Activated CD4-positive, alpha-beta T cell treated with anti-CD3 and anti-CD28 coated beads, Interleukin-2, amount 10 ng/mL, durations not matched to agents 24 days and 14 days (primary cell): Measurements from ENCODE around the gene CCT8L2. TPM values are rescaled to one million over a fixed set of nuclear protein-coding genes. Genes with fewer than 3 reads are reported as not detected.
"Not testable (repeated sequence)": the region's sequence is repeated elsewhere in the genome, so short reads cannot be mapped to it uniquely, and the experiment has no call there.

Experiments
- DNase-seq: peaks from one replicate; pipeline ENCODE4 v3.0.0; 2022
- H3K27ac Mint-ChIP-seq: one replicate; pipeline ENCODE4 v1.8.0; 2022; ENCODE audit warnings: mild to moderate bottlenecking, mixed read lengths
- H3K27me3 Mint-ChIP-seq: one replicate; pipeline ENCODE4 v1.8.0; 2022; ENCODE audit warnings: mixed read lengths
- H3K36me3 Mint-ChIP-seq: one replicate; pipeline ENCODE4 v1.8.0; 2022; ENCODE audit warnings: low read depth, mild to moderate bottlenecking, mixed read lengths
- H3K4me1 Mint-ChIP-seq: one replicate; pipeline ENCODE4 v1.8.0; 2021; ENCODE audit warnings: mixed read lengths
- H3K4me3 Mint-ChIP-seq: one replicate; pipeline ENCODE4 v1.8.0; 2022; ENCODE audit warnings: mild to moderate bottlenecking, moderate library complexity, mixed read lengths
- H3K9me3 Mint-ChIP-seq: one replicate; pipeline ENCODE4 v1.8.0; 2021; ENCODE audit warnings: mixed read lengths
- intact Hi-C: fragments of 100-400 bp; cut with micrococcal nuclease; formaldehyde crosslinking; loops from one replicate; pipeline ENCODE4 v1.15.1; 2023
- total RNA-seq: library from RNA; stranded (reverse); gene quantifications from 2 replicates; pipeline ENCODE4 v1.2.3, GENCODE V29; 2022

Gene CCT8L2
- total RNA-seq, 1 donor from 2014 or later, result not detected

DNA sequence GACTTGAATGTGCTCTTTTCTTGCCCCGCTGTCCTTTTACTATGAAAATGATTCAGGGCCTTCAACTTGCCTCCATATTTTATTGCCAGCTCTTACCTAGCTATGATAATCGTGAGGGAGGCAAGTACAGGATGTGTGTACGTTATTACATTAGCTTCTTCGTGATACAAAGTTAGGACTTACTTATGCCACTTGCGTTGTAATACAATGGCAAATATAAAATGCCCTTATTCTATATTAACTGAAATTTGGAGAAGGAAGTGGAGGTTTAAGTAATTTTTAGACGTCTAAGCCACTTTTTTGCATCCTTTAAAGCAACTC lies 10.8 kb upstream of the CCT8L2 start:
- H3K27me3 Mint-ChIP-seq, result peaks cover 37% of the 10 kb centered on the region

DNA sequence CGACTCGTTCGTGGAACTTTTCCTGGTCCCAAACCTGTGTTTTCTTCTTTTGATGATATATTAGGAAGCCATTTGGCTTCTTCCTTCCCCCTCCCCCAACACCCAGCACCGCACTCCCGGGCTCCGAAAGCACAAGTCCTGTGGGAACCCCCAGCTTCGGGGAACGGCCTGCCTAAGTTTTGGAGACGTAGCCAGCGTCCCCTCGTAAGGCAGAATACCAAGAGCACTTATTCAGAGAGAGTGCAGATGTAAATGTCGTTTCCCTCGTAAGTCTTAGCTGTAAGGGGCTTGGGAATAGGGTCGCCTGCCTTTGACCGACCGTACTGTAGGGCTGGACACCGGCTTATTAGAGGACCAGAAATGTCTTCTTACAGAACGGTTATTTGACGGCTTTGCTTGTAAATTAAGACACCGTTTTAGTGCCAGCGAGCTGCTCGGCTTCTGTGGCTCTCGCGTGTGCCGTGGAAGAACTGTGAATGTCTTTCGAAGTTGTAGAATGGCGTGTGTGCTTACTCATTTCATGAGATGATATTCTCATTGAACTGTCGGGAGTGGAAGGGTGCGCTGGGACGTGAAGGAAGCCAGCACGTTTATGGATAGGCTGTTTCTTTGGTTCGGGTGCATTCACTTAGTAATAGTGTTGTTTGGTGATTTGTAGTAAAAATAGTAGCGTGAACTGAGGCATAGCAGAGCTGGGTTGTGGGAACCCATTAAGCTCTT lies 10.3 kb upstream of the CCT8L2 start:
- H3K36me3 Mint-ChIP-seq, intact Hi-C loops, DNase-seq, H3K9me3 Mint-ChIP-seq, H3K4me1 Mint-ChIP-seq: not testable (repeated sequence)
- Mint-ChIP-seq H3K27me3 (peaks cover 34% of the 10 kb centered on the region), H3K4me3 (peak overlapping the region; percentile 67), H3K27ac (peak overlapping the region; percentile 23)

More for the DNA sequence above, 10.8 kb upstream of the CCT8L2 start:
- DNase-seq, result no peak
- peak overlapping the region; percentile 67 for H3K4me3 Mint-ChIP-seq
- no peaks in the 10 kb centered on the region for H3K36me3 Mint-ChIP-seq
- peaks cover 7% of the 10 kb centered on the region for H3K9me3 Mint-ChIP-seq
- H3K4me1 Mint-ChIP-seq, result peaks cover 2% of the 10 kb centered on the region
- no peak overlapping the region for H3K27ac Mint-ChIP-seq
- intact Hi-C loops, result no loop called here

DNA sequence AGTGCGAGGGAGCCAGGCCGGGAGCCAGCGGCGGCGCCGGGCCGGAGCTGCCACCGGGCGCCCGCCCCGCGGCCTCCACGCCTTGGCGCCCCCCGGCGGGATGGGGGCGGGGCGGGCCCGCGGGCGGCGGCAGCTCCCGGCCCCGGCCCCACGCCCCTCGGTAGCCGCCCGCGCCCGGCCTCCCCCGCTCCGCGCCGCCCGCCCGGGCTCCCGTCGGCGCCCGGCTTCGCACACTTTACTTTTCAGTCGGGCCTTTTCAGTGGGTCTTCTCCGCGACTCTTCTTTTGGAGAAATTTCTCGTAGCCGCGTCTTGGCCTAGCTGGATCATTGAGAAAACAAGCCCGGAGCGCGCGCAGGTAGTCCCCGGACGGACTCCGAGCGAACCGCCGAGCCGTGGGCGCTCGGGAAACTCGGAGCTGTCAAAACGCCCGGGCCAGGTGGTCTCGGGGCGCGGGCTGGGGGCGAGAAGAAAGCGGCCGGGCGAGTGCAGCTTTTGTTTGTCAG lies 9.7 kb upstream of the CCT8L2 start:
- DNase-seq, result peak; percentile 56
- intact Hi-C loops, H3K4me1 Mint-ChIP-seq, H3K36me3 Mint-ChIP-seq, H3K27ac Mint-ChIP-seq, H3K9me3 Mint-ChIP-seq: not testable (repeated sequence)
- H3K4me3 Mint-ChIP-seq, result peak overlapping the region; percentile 67
- H3K27me3 Mint-ChIP-seq, result peaks cover 34% of the 10 kb centered on the region

DNA sequence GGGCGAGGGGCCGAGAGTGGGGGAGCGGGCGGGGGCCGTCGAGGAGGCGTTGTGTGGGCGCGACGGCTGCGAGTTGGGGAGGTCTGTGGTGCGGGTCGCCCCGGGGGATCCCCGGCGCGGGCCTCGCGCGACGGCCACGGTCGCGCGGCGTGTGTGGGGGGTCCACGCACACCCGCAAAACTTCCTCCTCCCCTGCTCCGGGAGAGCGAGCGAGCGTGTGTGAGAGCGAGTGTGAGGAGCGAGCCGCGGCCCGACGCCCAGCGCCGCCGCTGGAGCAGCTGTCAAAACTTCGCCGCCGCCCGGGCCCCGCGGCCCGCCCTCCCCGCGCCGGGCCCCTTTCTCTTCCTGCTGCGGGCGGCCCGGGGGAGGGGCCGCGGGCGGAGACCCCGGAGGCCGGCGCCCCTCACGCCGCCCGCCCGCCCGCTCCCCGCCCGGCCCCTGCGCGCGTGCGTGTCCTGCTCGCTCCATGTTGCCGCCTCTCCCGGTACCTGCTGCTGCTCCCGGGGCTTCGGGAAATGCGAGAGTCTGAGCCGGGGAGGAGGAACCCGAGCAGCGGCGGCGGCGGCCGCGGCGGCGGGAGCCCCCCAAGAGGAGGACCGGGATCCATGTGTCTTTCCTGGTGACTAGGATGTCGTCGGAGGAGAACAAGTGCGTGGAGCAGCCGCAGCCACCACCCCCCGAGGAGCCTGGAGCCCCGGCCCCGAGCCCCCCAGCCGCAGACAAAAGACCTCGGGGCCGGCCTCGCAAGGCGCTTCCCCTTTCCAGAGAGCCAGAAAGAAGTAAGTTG lies 9.0 kb upstream of the CCT8L2 start:
- H3K36me3 Mint-ChIP-seq, result no peaks in the 10 kb centered on the region
- peaks cover 34% of the 10 kb centered on the region for H3K27me3 Mint-ChIP-seq
- peak; percentile 57 for DNase-seq
- H3K9me3 Mint-ChIP-seq, result peaks cover 7% of the 10 kb centered on the region
- peak overlapping the region; percentile 32 for H3K4me3 Mint-ChIP-seq
- intact Hi-C loops, result no loop called here
- H3K4me1 Mint-ChIP-seq, result peaks cover 2% of the 10 kb centered on the region
- no peak overlapping the region for H3K27ac Mint-ChIP-seq

GRCh38 chr22:16600644-16601436 lies 8.2 kb upstream of the CCT8L2 start:
- Mint-ChIP-seq H3K4me3 (peak overlapping the region; percentile 31), H3K27me3 (peaks cover 34% of the 10 kb centered on the region)
- H3K9me3 Mint-ChIP-seq, intact Hi-C loops, H3K36me3 Mint-ChIP-seq, H3K27ac Mint-ChIP-seq, H3K4me1 Mint-ChIP-seq: not testable (repeated sequence)
- DNase-seq, result peak; percentile 76

DNA sequence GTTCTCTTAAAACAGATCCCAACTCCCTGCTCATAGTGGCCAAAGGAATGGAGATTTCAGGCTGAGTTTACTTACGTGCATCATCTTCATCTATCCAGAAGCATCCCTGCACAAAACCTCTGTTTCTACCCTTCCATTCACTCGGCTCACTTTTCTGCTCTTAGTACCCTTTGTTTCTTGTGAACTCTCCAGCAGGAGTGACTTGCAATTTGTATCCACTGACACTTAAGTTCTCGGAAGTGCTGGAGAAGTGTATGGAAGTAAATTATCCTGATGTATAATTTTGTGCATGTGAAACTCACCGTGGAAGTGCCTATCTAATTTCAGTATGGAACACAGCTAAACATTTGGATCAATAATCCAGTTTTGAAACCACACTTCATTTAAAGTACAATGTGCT lies 7.0 kb upstream of the CCT8L2 start:
- H3K36me3 Mint-ChIP-seq, DNase-seq, H3K27ac Mint-ChIP-seq, H3K9me3 Mint-ChIP-seq, intact Hi-C loops, H3K4me3 Mint-ChIP-seq, H3K4me1 Mint-ChIP-seq: not testable (repeated sequence)
- peaks cover 32% of the 10 kb centered on the region for H3K27me3 Mint-ChIP-seq

DNA sequence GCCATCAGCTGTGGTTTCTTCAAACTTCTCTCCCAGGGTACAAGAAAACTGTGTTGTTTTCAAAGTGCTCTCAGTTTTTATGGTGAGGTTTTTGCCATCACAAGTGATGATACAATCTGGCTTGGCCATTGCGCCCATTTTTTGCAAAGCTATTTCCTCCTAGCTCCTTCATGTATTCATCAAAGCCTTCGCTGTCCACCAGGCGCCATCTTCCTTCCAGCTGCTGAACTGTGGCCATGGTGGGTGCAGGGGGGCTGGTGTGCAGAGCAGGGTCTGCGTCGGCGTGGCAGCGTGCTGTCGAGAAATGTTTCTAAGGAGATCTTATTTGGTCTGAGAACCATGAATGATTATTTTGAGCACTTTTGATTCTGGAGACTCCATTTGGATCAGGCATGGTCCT lies 2.6 kb upstream of the CCT8L2 start:
- H3K4me3 Mint-ChIP-seq, H3K36me3 Mint-ChIP-seq, H3K27ac Mint-ChIP-seq, H3K4me1 Mint-ChIP-seq, intact Hi-C loops, H3K9me3 Mint-ChIP-seq, DNase-seq: not testable (repeated sequence)
- peaks cover 10% of the 10 kb centered on the region for H3K27me3 Mint-ChIP-seq

- H3K4me3 Mint-ChIP-seq, result no peak overlapping the region
- intact Hi-C loops, result no loop called here
- H3K27ac Mint-ChIP-seq, result no peak overlapping the region
- no peaks in the 10 kb centered on the region for H3K27me3 Mint-ChIP-seq
- H3K9me3 Mint-ChIP-seq, result no peaks in the 10 kb centered on the region
- DNase-seq, result no peak
- no peaks in the 10 kb centered on the region for H3K4me1 Mint-ChIP-seq
- H3K36me3 Mint-ChIP-seq, result no peaks in the 10 kb centered on the region
Observed at GRCh38 chr22:16594026-16594425, 1.4 kb upstream of the CCT8L2 start.

DNA sequence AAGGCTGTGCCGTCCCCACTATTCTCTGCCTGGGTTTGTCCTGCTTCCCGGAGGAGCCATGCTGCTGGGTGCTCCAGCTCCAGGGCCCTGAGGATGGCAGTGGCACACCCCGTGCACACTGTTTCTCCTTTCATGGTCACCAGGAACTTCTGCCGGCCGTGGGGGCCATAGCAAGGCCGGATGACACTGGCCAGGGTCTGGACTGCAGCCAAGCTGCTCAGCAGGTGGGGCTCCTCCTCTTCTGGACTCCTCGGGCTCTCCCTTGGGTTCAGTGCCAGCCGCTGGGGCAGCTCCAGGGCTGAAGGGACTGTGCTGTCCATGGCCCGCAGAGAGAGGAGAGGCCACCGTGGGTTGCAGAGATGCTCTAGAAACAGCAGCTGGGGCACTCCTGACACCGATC lies 379 bp downstream of the CCT8L2 start:
- H3K27me3 Mint-ChIP-seq, H3K36me3 Mint-ChIP-seq, H3K27ac Mint-ChIP-seq, H3K4me1 Mint-ChIP-seq, H3K4me3 Mint-ChIP-seq, intact Hi-C loops, H3K9me3 Mint-ChIP-seq, DNase-seq: not testable (repeated sequence)

DNA sequence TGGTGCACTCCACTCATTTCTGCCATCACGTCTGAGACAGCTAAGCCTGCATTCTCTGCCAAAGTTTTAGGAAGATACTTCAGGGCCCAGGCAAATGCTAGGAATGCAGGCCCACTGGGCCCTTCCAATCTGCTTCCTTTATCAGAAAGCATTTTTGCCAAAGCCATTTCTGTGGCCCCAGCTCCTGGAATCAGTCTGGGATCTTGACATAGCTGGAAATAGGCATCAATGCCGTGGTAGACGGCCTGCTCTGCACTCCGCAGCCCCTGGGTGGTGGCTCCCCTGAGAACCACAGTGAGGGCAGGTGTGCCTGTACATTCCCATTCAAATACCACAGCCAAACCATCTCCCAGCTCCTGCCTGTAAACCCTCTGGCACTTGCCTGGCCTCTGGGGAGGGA lies 1.5 kb downstream of the CCT8L2 start:
- intact Hi-C loops, H3K9me3 Mint-ChIP-seq, H3K4me1 Mint-ChIP-seq, H3K4me3 Mint-ChIP-seq, H3K36me3 Mint-ChIP-seq, H3K27ac Mint-ChIP-seq, H3K27me3 Mint-ChIP-seq, DNase-seq: not testable (repeated sequence)

GRCh38 chr22:16586991-16587390 lies 5.6 kb downstream of the CCT8L2 start:
- H3K27ac Mint-ChIP-seq, result no peak overlapping the region
- no peaks in the 10 kb centered on the region for H3K36me3 Mint-ChIP-seq
- no peaks in the 10 kb centered on the region for H3K4me1 Mint-ChIP-seq
- H3K9me3 Mint-ChIP-seq, result no peaks in the 10 kb centered on the region
- intact Hi-C loops, result no loop called here
- H3K27me3 Mint-ChIP-seq, result no peaks in the 10 kb centered on the region
- no peak for DNase-seq
- no peak overlapping the region for H3K4me3 Mint-ChIP-seq

- intact Hi-C loops, result no loop called here
- Mint-ChIP-seq H3K36me3 (no peaks in the 10 kb centered on the region), H3K9me3 (no peaks in the 10 kb centered on the region), H3K4me3 (no peak overlapping the region), H3K4me1 (no peaks in the 10 kb centered on the region), H3K27me3 (no peaks in the 10 kb centered on the region), H3K27ac (no peak overlapping the region)
- DNase-seq, result no peak
Observed at GRCh38 chr22:16586170-16586569, 6.4 kb downstream of the CCT8L2 start.

GRCh38 chr22:16580872-16581271 lies 11.7 kb downstream of the CCT8L2 start:
- intact Hi-C loops, H3K9me3 Mint-ChIP-seq, H3K4me1 Mint-ChIP-seq, H3K27me3 Mint-ChIP-seq, H3K36me3 Mint-ChIP-seq, H3K4me3 Mint-ChIP-seq, DNase-seq, H3K27ac Mint-ChIP-seq: not testable (repeated sequence)

DNA sequence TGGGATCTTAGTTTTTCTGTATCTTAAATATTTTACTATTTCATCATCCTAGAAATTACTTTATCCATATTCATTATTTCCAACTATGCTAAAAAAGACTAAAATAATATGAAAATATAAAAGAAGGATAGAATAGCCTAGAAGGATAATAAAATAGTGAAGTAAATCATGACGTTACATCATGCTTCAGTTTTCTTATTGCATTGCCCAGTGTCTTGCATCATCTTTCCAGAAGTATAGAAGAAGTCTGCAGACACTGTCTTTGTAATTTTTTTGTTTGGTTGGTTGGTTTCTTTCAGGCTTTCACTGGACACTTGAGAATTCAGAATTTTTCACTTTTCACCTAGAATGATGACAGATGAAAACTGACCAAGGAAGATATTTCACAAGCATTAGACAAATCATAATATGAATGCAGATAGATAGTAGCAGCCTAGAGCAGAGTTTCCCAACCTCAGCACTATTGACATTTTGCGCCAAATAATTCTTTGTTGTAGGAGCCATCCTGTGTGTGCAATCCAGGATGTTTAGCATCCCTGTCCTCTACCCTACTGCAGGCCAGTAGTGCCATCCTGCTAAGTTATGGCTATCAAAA lies 23.3 kb downstream of the CCT8L2 start:
- H3K27me3 Mint-ChIP-seq, DNase-seq, intact Hi-C loops, H3K4me3 Mint-ChIP-seq, H3K27ac Mint-ChIP-seq, H3K36me3 Mint-ChIP-seq, H3K9me3 Mint-ChIP-seq, H3K4me1 Mint-ChIP-seq: not testable (repeated sequence)
